Measurements from ENCODE around the gene SHC2.
"Not testable (repeated sequence)": the region's sequence is repeated elsewhere in the genome, so short reads cannot be mapped to it uniquely, and the experiment has no call there.

Gene SHC2

DNA sequence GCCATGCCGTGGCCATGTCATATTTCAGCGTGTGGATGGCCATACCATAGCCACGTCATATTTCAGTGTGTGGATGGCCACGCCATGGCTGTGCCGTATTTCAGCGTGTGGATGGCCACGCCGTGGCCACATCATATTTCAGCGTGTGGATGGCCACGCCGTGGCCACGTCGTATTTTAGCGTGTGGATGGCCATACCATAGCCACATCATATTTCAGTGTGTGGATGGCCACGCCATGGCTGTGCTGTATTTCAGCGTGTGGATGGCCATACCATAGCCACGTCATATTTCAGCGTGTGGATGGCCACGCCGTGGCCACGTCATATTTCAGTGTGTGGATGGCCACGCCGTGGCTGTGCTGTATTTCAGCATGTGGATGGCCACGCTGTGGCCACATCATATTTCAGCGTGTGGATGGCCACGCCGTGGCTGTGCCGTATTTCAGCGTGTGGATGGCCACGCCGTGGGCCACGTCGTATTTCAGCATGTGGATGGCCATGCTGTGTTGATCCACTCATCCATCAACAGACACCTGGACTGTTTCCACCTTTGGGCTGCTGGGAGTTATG lies 9.8 kb downstream of the SHC2 start:
- DNase-seq (ENCODE audit: low read depth in 3 of 3, low spot score in 1 of 3), result not testable (repeated sequence)

DNA sequence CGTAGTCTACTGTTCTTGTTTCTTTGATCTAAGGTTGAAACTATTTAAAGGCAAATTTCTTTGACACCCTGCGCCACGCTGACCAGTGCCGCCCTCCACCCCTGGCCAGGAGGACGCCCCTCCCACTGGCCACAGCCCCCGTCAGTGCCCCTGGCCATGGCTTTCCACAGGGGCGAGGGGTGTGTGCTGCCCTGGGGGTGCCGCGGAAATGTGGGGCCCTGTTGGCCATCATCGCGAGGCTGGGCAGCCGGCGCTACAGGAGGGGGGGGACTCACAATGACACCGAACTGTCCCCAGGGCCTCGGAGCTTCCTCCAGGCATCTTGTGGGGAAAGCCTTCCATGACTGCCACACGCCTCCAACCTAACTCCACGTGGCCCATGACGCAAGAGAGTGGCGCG lies 10.9 kb downstream of the SHC2 start:
- DNase-seq (ENCODE audit: low read depth in 3 of 3, low spot score in 1 of 3), result no peak

DNA sequence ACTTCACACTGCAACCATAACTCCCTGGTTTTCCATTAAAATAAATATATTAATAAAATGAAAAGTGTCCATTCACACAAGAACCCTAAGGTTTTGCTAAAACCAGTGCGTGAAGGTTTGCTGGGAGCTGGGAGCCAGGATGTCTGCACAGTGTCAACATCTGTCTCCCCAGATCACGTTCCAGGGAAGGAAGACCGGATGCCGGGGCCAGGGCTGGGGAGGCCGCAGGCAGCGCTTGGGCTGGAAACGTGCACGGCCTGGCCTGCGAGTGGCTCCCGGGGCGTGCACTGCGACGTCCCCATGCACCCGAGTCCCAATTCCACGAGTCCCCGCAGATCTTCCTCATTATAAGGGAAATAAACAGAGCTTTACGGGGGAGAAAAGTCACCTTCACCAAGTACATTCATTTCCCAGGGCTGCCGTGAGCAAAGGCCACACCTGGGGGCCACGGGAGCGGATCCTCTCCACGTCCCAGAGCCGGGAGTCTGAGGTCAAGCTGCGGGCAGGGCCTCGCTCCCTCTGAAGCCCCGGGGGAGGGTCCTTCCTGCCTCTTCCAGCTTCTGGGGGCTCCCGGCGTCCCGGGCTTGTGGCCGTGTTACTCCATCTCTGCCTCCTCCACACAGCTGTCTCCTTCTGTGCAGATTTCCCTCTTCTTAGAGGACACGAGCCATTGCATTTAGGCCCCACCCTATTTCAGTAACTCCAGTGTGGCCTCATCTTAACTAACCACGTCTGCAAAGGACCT lies 12.8 kb downstream of the SHC2 start:
- no peak for DNase-seq (ENCODE audit: low read depth in 3 of 3, low spot score in 1 of 3)

DNA sequence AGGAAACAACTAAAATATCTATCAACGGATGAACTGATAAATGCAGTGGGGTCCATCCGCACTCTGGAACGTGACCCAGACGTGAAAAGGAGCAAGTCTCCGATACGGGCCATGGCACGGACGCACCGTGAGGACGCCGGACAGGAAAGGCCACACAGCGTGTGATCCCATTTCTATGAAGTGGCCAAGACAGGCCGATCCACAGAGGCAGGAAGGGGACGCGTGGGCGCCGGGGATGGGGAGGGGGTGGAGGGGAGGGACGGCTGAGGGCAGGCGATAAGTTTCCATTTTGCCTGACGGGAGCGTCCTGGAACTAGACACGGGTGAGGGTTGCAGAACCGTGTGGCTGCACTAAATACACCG lies 13.8 kb downstream of the SHC2 start:
- DNase-seq (ENCODE audit: low read depth in 3 of 3, low spot score in 1 of 3), result no peak

DNA sequence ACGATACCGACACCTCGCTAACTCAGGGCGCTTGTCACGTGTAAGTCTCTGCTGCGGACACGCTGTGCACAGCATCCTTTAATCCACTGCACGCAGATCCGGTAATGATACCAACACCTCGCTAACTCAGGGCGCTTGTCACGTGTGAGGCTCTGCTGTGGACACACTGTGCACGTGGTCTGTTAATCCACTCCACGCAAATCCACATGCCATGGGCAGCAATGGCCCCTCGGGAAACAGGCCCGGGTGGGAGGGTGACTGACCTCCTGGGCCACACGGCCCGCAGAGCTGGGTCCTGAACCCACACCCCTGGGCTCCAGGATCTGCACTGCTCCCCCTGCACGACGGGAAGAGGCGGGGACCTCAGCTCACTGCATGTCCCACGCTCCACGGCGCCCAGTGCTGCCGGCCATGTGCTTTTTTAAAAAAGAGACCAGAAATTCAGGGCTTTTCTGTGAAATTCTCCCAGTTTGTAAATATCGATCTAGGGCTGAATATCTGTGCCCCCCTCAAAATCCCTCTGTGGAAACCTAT lies 16.1 kb downstream of the SHC2 start:
- DNase-seq (ENCODE audit: low read depth in 3 of 3, low spot score in 1 of 3), result no peak

DNA sequence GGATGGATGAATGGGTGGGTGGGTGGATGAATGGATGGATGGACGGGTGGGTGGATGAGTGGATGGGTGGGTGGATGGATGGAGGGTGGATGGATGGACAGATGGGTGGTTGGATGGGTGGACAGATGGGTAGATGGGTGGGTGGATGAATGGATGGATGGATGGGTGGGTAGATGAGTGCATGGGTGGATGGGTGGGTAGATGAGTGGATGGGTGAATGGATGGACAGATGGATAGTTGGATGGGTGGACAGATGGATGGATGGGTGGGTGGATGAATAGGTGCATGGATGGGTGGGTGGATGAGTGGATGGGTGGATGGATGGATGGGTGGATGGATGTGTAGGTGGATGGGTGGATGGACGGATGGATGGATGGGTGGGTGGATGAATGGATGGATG lies 17.8 kb downstream of the SHC2 start:
- no peak for DNase-seq (ENCODE audit: low read depth in 3 of 3, low spot score in 1 of 3)

DNA sequence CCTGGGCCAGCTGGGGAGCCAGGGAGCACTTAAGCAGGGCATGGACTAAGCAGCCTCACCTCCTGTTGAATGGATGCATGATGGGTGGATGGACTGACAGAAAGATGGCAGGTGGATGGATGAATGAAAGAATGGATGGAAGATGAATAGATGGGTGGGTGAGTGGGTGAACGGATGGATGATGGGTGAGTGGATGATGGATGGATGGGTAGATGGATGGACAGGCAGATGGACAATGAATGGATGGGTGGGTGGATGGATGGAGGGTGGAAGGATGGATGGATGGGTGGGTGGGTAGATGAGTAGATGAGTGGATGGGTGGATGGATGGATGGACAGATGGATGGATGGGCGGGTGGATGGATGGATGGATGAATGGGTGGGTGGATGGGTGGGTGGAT lies 18.7 kb downstream of the SHC2 start:
- DNase-seq (ENCODE audit: low read depth in 3 of 3, low spot score in 1 of 3), result no peak

DNA sequence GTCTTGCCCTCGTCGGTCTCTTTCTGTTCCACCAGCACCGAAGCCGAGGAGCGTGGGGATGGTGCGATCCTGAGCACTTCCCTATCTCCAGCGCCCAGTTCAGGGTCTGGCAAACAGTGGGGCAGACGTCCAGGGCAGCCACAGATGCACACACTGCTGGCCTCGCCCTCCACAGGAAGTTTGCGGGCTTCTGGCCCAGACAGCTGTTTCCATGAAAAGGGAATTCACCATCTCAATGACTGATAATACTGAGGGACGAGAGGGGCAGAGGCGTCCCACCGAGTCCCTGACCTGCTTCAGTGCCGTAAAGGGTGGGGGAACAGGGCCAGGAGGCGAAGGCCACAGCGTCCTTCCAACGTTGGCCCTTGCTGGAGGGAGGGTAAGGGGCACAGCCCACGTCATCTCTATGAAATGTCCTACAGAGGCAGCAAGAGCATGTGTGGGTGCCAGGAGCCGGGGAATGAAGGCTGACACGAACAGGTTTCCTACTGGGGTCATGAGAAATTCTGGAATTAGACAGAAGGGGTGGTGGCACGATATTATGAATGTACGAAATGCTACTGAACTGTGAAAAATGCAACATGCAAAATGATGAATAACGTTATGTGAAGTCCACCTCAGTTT lies 19.5 kb downstream of the SHC2 start:
- DNase-seq (ENCODE audit: low read depth in 3 of 3, low spot score in 1 of 3), result no peak

DNA sequence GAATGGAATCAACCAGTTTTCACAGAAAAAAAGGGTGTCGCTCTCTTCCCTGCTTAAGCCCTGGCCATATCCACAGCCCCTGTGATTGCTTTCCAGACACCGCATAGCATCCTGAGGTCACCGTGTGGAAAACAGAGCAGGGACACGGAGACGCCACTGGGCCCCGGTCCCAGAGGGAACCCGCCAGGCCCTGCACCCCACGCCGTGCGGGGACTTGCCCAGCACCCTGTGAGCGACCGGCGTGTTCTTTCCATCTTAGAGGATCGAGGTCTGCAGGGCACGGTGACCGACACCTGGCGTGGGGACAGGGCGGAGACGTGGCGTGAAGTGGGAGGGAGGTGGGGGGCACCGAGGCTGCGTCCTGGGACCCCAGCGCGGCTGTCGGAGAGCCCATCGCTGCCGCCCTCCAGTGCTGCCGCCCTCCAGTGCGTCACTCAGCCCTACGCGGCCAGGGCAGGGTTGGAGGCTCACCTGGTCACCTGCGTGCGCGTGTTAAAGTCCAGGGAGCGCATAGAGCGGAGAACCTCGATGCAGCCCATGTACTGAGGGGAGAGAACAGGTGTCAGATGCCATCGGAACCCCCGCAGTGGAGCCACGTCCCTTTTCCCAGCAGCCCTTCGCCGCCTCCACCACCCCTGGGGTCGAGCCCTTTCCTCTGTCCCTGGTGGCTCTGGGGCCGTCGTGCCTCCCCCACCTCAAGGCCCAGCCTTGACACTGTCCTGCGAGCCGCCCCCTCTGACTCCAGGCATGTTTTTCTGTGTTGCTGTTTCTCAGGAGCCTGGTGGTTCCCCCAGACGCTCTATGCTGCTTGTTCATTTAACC lies 20.2 kb downstream of the SHC2 start:
- DNase-seq (ENCODE audit: low read depth in 3 of 3, low spot score in 1 of 3), result no peak

DNA sequence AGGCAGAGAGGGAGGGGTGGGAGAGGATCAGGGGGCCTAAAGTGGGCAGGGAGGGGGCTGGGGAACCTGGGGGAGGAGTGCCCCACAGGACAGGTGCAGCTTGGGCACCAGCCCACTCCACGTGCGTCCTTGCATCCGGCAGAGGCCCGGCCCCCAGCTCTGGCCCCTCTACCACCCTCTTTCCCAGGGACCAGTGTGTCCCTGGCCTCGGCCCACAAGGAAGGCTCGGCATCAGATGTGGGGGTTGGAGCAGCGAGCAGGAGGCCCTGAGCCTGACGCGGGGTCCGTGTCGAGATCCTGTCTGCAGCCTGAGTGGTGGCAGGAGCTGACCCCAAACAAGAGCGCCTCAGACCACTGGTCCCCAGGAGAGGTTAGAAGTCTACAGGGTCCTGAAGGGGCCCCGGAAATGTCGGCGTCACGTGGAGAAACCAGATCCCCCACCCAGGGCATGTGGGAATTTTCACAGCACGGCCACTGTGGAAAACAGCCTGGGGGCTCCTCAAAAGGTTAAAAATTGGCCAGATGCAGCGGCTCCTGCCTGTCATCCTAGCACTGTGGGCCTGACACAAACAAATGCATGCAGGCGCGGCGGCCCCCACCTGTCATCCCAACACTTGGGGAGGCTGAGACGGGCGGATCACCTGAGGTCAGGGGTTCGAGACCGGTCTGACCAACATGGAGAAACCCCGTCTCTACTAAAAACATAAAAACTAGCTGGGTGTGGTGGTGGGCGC lies 21.5 kb downstream of the SHC2 start:
- DNase-seq (ENCODE audit: low read depth in 3 of 3, low spot score in 1 of 3), result no peak

DNA sequence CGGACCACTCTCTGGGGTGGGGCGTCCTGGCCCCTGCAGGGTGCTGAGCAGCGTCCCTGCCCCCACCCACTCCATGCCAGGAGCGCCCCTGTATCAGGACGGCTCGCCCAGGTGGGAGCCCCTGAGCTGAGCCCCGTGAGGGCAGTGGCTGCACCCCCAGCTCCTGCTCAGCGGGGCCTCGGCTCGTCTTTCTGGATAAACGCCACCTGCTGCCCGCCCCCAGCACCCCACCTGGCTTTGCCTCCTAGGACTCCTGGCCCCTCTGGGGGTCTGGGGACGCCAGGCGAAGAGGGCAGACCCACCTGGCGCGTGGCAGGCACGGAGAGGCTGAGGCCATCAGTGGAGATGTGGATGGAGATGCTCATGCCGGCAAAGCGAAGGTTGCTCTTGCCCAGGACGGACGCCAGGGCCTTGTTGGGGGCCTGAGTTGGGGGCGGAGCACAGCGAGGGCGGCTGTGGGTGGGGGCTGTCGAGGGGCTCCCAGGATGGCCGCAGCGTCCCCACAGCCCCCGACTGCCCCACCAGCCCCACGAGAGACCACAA lies 22.3 kb downstream of the SHC2 start:
- no peak for DNase-seq (ENCODE audit: low read depth in 3 of 3, low spot score in 1 of 3)

DNA sequence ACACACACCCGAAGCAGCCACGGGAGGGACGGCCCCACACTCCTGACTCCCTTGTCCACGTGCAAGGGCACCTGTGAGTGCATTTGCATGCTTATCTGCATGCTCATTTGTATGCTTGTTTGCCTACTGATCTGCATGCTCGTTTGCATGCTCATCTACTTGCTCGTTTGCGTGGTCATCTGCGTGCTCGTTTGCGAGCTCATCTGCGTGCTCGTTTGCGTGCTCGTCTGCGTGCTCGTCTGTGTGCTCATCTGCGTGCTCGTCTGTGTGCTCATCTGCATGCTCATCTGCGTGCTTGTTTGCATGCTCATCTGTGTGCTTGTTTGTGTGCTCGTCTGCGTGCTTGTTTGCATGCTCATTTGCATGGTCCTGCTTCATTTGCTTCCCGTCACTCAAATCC lies 23.8 kb downstream of the SHC2 start:
- no peak for DNase-seq (ENCODE audit: low read depth in 3 of 3, low spot score in 1 of 3)

DNA sequence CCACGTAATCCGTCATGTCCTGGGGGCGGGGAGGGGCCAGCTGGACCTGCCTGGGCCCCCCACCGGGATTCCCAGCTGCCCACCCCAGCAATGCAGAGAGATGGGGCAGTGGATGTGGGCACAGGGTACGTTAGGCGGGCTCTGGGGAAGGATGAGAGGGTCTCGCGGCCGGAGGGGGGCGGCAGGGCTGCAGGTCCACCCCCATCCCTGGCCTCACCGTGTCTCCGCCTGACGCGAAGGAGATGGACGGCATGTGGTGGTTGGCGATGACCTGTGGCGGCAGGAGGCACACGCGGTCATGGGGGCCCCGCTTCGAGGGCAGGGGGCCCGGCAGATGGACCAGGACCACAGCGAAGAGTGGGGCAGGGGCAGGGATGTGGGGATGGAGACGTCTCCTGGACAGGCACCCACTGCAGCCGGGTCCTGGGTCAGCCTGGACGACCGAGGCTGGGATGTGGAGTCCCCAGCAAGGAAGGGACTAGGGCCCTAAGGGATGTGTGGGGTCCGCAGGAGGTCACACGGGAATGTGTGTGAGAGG lies 24.4 kb downstream of the SHC2 start:
- DNase-seq (ENCODE audit: low read depth in 3 of 3, low spot score in 1 of 3), result no peak

DNA sequence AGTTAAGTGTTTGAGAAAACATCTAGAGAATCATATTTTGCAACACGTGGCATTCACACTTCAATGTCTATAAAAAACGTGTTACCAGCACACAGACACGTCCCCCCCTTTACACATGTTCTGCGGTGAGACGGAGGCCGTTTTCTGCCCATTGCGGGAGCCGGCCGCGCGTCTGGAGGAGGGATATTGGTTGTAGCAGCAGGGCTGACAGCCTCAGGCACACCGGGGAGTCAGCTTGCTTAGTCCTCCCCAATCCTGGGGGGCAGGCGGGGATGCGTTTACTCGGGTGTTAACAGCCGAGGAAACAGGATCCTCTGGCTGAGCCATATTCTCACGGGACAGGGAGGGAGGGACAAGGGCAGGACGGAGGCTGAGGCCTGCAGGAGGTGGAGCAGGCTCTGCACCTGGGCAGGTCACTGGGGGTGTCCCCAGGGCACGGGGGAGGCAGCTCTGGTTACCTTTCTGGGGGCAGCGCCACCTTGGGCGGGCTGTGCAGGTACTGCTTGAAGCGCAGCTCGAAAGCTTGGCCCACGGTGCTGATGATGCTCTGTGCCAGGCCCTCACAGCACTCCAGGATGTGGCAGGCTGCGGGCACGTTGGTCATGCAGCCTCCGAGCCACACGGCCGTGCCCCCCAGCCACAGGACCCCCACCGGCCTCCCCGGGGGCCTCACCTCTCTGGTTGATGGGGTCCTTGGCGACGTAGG lies 25.0 kb downstream of the SHC2 start:
- DNase-seq (ENCODE audit: low read depth in 3 of 3, low spot score in 1 of 3), result no peak

DNA sequence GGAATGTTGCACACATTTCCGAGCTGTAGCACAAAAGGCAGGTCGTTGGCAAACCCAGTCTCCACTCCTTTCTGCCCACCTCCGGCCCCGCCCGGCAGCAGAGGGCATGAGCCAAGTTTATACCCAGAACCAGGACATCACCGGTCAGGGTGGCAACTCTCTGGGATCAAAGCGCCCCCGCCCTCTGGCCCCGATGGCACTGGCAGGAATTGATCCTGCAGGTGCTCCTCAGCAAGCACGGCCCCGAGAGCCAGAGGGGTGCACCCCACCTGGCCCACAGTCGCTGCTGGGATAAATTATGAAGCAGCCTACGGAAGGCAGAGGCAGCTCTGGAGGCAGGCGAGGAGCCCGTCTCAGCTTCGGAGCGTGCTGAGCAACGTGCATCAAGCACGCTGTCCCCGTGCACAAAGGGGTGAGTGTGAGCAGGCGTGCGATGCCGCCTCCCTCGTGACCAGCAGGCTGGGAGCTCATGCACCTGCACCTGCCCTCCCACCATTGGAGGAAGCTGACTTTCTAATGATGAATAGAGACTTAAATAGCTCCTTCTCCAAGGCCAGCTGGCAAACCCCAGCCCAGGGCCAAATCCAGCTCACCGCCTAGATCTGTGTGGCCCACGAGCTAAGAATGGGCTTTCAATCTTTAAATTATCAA lies 25.7 kb downstream of the SHC2 start:
- DNase-seq (ENCODE audit: low read depth in 3 of 3, low spot score in 1 of 3), result no peak

DNA sequence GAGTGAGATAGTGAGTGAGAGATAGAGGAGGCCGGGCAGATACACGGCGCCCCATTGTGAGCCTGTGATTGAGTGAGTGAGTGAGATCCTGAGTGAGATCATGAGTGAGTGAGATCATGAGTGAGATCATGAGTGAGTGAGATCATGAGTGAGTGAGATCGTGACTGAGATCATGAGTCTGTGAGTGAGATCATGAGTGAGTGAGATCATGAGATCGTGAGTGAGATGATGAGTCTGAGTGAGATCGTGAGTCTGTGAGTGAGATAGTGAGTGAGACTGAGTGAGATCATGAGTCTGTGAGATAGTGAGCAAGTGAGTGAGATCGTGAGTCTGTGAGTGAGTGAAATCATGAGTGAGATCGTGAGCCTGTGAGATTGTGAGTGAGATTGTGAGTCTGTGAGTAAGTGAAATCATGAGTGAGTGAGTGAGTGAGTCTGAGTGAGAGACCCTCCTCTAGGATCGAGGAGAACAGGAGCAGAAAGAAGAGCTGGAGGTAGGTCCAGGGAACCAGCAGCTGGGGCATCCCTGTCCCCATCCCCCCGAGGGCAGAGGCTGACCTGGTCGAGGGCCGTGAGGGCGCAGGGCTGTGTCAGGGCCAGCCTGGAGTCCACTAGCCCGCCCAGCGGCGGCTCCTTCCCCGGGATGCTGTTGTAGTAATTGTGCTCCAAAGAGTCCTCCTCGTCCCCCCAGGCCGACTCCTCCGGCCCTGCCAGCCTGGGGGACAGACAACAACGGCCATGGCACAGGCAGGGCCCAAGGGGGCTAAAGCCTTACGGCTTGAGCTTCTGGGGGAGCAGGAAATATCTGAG lies 26.5 kb downstream of the SHC2 start:
- DNase-seq (ENCODE audit: low read depth in 3 of 3, low spot score in 1 of 3), result no peak

DNA sequence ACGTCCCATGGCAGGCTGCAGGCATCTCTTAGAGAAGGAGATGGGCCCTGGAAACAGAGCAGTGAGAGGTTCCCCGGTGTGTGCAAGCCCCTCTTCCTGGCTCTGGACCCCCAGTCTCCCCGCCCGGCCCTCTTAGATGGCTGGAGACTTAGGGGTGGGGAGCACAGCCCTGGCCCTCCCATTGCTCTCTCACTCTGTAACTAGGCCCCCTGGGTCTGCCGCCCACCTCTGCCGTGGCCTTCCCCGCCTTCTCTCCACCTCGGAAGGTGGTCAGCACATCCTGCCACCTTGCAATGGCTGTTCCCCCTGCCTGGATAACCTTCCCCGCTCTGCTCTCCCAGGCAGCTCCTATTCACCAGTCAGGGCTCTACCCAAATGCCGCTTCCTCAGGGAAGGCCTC lies 30.1 kb downstream of the SHC2 start:
- no peak for DNase-seq (ENCODE audit: low read depth in 3 of 3, low spot score in 1 of 3)

DNA sequence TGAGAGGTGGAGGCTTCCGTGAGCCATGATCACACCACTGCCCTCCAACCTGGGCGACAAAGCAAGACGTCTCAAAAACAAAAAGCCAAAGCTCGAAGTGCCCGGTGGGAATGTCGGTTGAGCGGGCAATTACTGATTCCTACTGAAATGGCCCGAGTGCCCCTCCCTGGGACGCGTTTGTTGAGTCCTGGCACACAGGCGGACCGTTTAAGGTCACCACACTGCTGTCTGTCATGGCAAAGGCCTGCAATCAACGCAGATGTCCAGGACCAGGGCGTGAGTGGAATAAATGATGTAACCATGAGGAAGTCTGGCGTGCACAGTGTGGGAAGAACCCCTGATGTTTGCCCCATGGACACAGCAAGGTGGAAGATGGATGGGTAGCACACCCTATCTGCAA lies 32.7 kb downstream of the SHC2 start:
- no peak for DNase-seq (ENCODE audit: low read depth in 3 of 3, low spot score in 1 of 3)

DNA sequence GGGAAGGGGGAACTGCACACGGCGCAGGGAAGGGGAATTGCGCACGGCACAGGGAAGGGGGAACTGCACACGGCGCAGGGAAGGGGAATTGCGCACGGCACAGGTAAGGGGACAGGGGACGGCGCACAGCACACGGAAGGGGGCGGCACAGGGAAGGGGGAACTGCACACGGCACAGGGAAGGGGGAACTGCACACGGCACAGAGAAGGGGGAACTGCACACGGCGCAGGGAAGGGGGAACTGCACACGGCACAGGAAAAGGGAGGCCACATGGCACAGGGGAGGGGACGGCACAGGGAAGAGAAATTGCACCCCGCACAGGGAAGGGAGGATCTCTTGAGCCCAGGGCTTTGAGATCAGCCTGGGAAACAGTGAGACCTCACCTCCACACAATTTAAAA lies 33.2 kb downstream of the SHC2 start:
- DNase-seq (ENCODE audit: low read depth in 3 of 3, low spot score in 1 of 3), result not testable (repeated sequence)
